ENCODE measurements around the gene FILIP1L.
"Not testable (repeated sequence)": the region's sequence is repeated elsewhere in the genome, so short reads cannot be mapped to it uniquely, and the experiment has no call there.

FILIP1L gene

GRCh38 chr3:100097919-100098783 is 16.1 kb downstream of the FILIP1L start (continued):
- no peak for TF ChIP-seq OSR1 (CRISPR knock-in tag; IDR thresholded peaks at IDR 0.05)

GRCh38 chr3:100096866-100097265 is 17.4 kb downstream of the FILIP1L start:
- no peak for ATAC-seq
- TF ChIP-seq OSR1 (CRISPR knock-in tag; IDR thresholded peaks at IDR 0.05) = no peak
- TF ChIP-seq TOX (CRISPR knock-in tag; IDR thresholded peaks at IDR 0.05; ENCODE audit: borderline replicate concordance) = no peak
- TF ChIP-seq PPARA (CRISPR knock-in tag; IDR thresholded peaks at IDR 0.05; ENCODE audit: borderline replicate concordance) = no peak
- TF ChIP-seq CREB5 (CRISPR knock-in tag; IDR thresholded peaks at IDR 0.05; ENCODE audit: low read depth) = no peak
- no peak for TF ChIP-seq POU6F1 (CRISPR knock-in tag; IDR thresholded peaks at IDR 0.05; ENCODE audit: borderline replicate concordance, low read depth)
- no peak for TF ChIP-seq PATZ1 (CRISPR knock-in tag; IDR thresholded peaks at IDR 0.05; ENCODE audit: borderline replicate concordance)
- TF ChIP-seq ARNTL (CRISPR knock-in tag; IDR thresholded peaks at IDR 0.05; ENCODE audit: borderline replicate concordance, low read depth) = no peak
- TF ChIP-seq ZFP3 (CRISPR knock-in tag; IDR thresholded peaks at IDR 0.05) = no peak
- TF ChIP-seq SNAI2 (CRISPR knock-in tag; IDR thresholded peaks at IDR 0.05) = no peak
- TF ChIP-seq RARB (CRISPR knock-in tag; IDR thresholded peaks at IDR 0.05) = no peak
- TF ChIP-seq ESRRG (CRISPR knock-in tag; IDR thresholded peaks at IDR 0.05) = no peak
- TF ChIP-seq ZNF70 (CRISPR knock-in tag; IDR thresholded peaks at IDR 0.05) = no peak
- TF ChIP-seq ZC3H10 (CRISPR knock-in tag; IDR thresholded peaks at IDR 0.05) = no peak
- TF ChIP-seq CSDC2 (CRISPR knock-in tag; IDR thresholded peaks at IDR 0.05) = no peak
- TF ChIP-seq ISL1 (CRISPR knock-in tag; IDR thresholded peaks at IDR 0.05) = no peak
- TF ChIP-seq TCF4 (CRISPR knock-in tag; IDR thresholded peaks at IDR 0.05; ENCODE audit: borderline replicate concordance) = no peak
- TF ChIP-seq ZFP30 (CRISPR knock-in tag; IDR thresholded peaks at IDR 0.05) = no peak
- TF ChIP-seq ZNF565 (CRISPR knock-in tag; conservative IDR thresholded peaks at IDR 0.05; ENCODE audit: low read depth) = no peak
- TF ChIP-seq BACH2 (CRISPR knock-in tag; IDR thresholded peaks at IDR 0.05; ENCODE audit: borderline replicate concordance) = no peak
- no peak for TF ChIP-seq TSHZ2 (CRISPR knock-in tag; IDR thresholded peaks at IDR 0.05)

GRCh38 chr3:100096286-100096685 is 18.0 kb downstream of the FILIP1L start:
- ATAC-seq = not testable (repeated sequence)

- ATAC-seq = no peak
- TF ChIP-seq TSHZ2 (CRISPR knock-in tag; IDR thresholded peaks at IDR 0.05) (no peak), PPARA (CRISPR knock-in tag; IDR thresholded peaks at IDR 0.05; ENCODE audit: borderline replicate concordance) (no peak), ZNF8 (CRISPR knock-in tag; IDR thresholded peaks at IDR 0.05) (no peak), ZNF565 (CRISPR knock-in tag; conservative IDR thresholded peaks at IDR 0.05; ENCODE audit: low read depth) (no peak), PATZ1 (CRISPR knock-in tag; IDR thresholded peaks at IDR 0.05; ENCODE audit: borderline replicate concordance) (no peak), ZNF70 (CRISPR knock-in tag; IDR thresholded peaks at IDR 0.05) (no peak), ZFP3 (CRISPR knock-in tag; IDR thresholded peaks at IDR 0.05) (no peak), BACH2 (CRISPR knock-in tag; IDR thresholded peaks at IDR 0.05; ENCODE audit: borderline replicate concordance) (no peak), CSDC2 (CRISPR knock-in tag; IDR thresholded peaks at IDR 0.05) (no peak)
These were observed 20.5 kb downstream of the FILIP1L start for GRCh38 chr3:100093831-100094230.
